HFF-Myc (cell line): Measurements from ENCODE around the gene FBXO4.

ENCODE experiments used
- DNase-seq: peaks from one replicate; pipeline ENCODE4 v3.0.0-alpha.2; 2011; ENCODE audit warnings: low read depth; ENCODE audit errors: extremely low read depth
- H3K4me3 ChIP-seq: replicated peaks from 2 replicates; pipeline ENCODE4 v1.5.1; 2011; ENCODE audit warnings: low read depth, mild to moderate bottlenecking, control low read depth, low read length
- TF ChIP-seq, protein P1 (sequence below): IDR thresholded peaks from 2 replicates; pipeline ENCODE4 v1.5.1; 2012; ENCODE audit warnings: mild to moderate bottlenecking, low read depth, low read length, control low read depth; ENCODE audit errors: missing control alignments

FBXO4 gene

DNA sequence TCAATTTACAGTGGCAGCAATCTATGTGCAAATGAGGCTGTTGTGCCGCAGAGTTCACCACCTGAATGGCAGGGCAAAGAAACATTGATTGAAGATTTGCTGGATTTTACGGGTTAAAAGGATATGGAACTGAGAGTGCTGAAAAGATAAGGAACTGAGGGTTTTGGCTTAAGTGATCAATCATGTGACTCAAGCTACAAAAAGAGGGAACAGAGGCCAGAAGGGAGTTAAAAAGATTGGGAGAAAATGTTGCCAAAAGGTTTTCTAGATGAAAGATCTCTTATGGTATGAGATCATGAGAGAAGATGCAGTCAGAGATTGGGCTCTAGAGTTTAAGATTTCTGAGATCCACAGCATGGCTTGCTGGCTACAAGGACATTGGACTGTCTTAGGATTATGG lies 28.9 kb upstream of the FBXO4 start:
- TF ChIP-seq, protein P1, sequence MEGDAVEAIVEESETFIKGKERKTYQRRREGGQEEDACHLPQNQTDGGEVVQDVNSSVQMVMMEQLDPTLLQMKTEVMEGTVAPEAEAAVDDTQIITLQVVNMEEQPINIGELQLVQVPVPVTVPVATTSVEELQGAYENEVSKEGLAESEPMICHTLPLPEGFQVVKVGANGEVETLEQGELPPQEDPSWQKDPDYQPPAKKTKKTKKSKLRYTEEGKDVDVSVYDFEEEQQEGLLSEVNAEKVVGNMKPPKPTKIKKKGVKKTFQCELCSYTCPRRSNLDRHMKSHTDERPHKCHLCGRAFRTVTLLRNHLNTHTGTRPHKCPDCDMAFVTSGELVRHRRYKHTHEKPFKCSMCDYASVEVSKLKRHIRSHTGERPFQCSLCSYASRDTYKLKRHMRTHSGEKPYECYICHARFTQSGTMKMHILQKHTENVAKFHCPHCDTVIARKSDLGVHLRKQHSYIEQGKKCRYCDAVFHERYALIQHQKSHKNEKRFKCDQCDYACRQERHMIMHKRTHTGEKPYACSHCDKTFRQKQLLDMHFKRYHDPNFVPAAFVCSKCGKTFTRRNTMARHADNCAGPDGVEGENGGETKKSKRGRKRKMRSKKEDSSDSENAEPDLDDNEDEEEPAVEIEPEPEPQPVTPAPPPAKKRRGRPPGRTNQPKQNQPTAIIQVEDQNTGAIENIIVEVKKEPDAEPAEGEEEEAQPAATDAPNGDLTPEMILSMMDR = no peak
- H3K4me3 ChIP-seq = no peak overlapping the region
- no peak for DNase-seq

DNA sequence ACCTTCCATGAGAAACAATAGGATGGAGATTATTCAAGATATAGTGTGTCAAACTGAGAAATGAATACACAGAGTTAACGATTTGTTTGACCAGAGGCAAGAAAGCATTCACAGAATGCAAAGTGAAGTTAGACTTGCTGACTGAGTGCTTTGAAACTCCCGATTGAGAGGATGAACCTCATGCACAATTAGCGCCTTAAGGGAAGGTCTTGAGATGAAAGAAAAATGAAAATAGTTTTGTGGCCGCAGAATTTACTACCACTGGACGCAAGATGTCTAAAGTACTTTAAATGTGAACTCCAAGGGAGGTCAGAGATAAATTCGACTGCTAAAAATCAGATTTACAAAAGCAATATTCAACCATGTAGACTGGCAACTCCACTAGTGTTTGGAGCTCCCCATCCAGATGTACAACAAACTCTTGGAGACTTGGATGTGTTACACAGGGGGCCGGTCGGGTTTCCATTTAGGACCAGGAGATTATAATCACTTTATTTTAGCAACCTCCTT lies 21.6 kb upstream of the FBXO4 start:
- TF ChIP-seq, protein P1 = no peak
- DNase-seq = no peak
- peak overlapping the region; percentile 97 for H3K4me3 ChIP-seq

DNA sequence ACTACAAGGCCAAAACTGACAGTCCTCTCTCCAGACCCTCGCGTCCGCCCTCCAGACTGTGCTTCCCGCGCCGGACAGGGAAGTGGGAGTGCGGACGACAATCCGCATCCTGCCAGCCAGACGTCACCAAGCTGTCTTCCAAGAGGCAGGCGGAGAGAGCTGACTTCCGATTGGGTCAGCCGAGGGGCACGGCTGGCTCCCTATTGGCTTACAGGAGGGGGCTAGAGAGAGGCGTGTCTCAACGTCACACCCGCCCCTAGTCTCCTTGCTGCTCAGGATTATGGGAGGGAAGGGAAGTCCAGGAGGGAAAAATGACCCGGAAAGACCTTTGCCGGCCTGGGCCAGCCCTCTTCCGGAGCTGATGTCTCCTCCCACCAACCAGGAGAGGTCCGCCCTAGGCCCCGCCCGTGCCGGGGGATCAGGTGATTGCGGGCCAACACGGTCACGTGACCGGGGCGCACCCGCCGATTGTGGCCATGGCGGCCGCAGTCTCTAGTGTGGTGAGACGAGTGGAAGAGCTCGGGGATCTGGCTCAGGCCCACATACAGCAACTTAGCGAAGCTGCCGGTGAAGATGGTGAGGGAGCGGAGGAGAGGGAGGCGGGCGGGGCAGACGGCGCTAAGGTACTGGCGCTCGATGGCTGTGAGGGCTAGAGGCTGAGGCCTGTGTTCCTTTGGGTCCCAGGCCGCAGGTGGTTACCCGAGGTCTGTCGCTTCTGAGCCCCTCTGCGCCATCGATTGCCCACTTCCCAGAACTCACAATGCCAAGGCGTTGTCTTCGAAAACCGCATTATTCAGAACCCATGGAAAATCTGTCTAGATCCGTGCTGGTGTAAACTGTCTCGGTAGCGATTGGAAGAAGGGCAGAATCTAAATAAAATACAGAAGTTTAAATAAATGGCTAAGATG lies 20.9 kb upstream of the FBXO4 start, which contains the start of gene RIMOC1:
RIMOC1 (plus strand) TSS at position 453 of the 908 bp plus-strand sequence; CDS start at position 477, 24 bp downstream.
- DNase-seq = peak; percentile 99
- TF ChIP-seq, protein P1 = no peak
- H3K4me3 ChIP-seq = peak within 1 kb of the TSS; percentile 97

DNA sequence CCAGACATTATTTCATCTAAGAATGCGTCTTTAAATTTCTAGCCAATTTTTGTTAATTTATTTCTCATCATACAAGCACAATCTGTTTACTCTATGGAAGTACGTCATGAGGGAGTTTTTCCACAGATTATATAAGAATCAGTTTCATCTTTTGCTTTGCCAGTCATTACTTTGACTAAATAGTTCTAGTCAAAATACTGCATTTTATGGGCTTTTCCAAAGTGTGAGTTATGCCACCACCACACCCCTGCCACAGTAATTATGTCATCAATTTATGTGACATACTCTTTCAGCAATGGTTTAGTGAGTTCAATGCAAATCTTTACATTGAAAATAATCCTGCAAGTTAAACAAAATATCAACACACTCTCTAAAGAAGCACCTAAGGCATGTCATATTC lies 18.9 kb upstream of the FBXO4 start:
- no peak for DNase-seq
- H3K4me3 ChIP-seq = no peak overlapping the region
- TF ChIP-seq, protein P1 = no peak

DNA sequence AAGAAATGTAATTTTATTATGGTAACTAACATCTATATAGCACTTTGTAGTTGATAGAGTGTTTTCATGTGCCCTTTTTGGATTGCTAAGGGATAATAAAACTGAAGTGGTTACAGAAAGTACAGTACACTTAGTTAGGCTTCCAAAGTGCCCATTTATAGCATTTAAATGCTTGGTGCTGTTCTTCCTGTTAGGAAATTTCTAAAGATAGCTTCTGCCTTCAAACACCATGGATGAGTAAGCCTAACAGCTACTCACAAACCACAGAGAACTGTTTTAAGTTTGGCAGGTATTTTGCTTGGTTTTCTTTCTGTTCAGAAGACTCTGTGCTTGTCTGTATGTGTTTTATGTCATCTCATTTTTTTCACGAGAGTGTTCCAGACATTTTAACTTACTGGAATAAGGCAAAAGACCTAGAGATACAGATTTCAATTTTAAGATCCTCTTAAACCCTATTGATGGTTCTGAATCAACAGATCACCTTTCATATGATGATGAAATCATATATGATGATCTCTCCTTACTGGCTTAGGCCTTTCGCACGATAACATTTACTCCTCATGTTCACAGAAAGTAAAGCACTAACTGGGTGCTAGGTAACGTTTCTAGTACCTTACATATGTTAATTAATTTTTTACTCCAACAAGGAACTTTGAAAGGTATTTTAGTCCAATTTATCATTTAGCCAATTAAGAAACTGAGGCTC lies 16.6 kb upstream of the FBXO4 start:
- no peak for DNase-seq

DNA sequence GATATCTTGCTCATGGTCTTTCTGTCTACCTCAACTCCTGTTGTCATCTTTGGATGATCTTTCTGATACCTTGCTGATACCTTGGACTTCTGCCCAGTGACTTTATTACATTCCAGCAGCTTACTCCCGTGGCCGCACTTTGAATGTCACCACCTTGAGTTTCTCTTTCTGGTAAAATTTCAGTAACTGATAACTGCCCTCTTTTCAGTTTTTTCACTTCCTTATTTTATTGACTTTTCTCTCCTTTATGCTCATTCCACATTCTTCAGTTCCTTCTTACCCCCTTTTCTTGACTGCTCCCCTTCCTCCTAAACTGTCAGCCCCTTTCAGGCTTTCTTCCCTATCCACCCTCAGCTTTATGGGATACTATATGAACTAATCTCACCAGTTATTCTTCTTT lies 7.0 kb upstream of the FBXO4 start:
- H3K4me3 ChIP-seq = no peak overlapping the region
- TF ChIP-seq, protein P1 = no peak
- DNase-seq = no peak

More for the DNA sequence above, 16.6 kb upstream of the FBXO4 start:
- TF ChIP-seq, protein P1 = no peak
- no peak overlapping the region for H3K4me3 ChIP-seq
